ENCODE measurements around the gene TNFRSF13B. TPM values are rescaled to one million over a fixed set of nuclear protein-coding genes. Genes with fewer than 3 reads are reported as not detected.

The TNFRSF13B gene
- total RNA-seq, 1 experiment from 2014 or later = not detected

GRCh38 chr17:16952401-16952800 lies 19.5 kb downstream of the TNFRSF13B start:
- Histone ChIP-seq H3K27ac (ENCODE audit: low read length) (no peak overlapping the region), H3K27me3 (ENCODE audit: low read length) (no peaks in the 10 kb centered on the region), H3K9me3 (ENCODE audit: low read length) (peaks cover 8% of the 10 kb centered on the region; the same call in 1 of the 2 replicates), H3K9ac (ENCODE audit: low read length) (no peak overlapping the region), H3K79me2 (ENCODE audit: low read length) (no peaks in the 10 kb centered on the region), H3K4me1 (ENCODE audit: insufficient read depth, low read length) (no peaks in the 10 kb centered on the region), H3K9me2 (replicated peaks; ENCODE audit: low read length) (no peaks in the 10 kb centered on the region), H3F3A (ENCODE audit: low read length, unreplicated experiment) (no peaks in the 10 kb centered on the region), H3K36me3 (ENCODE audit: low read depth, low read length) (no peaks in the 10 kb centered on the region), H3K4me2 (ENCODE audit: low read length) (no peak overlapping the region), H3K4me3 (ENCODE audit: low read length) (no peak overlapping the region), H2AFZ (ENCODE audit: low read length) (no peak overlapping the region), H4K20me1 (ENCODE audit: low read length) (no peaks in the 10 kb centered on the region)
- POLR2A ChIA-PET (ENCODE audit: unreplicated experiment) = no interaction called here
- no peak for DNase-seq
- no TSS peak for BruUV-seq (replicated peaks)
- no peak for ATAC-seq
- no peak for TF ChIP-seq EZH2phosphoT487 (IDR thresholded peaks at IDR 0.05; ENCODE audit: borderline replicate concordance, low read length)
- TF ChIP-seq CTCF (conservative IDR thresholded peaks at IDR 0.05; ENCODE audit: low read depth, low read length) = no peak
- TF ChIP-seq EZH2 (IDR thresholded peaks at IDR 0.05; ENCODE audit: low read length, unreplicated experiment) = no peak
- intact Hi-C loops (cut with micrococcal nuclease) = no loop called here
- CTCF ChIA-PET = no interaction called here

GRCh38 chr17:16950488-16950887 lies 21.4 kb downstream of the TNFRSF13B start:
- intact Hi-C loops (cut with micrococcal nuclease) = no loop called here
- Histone ChIP-seq H2AFZ (ENCODE audit: low read length) (no peak overlapping the region), H3F3A (ENCODE audit: low read length, unreplicated experiment) (no peaks in the 10 kb centered on the region), H3K79me2 (ENCODE audit: low read length) (no peaks in the 10 kb centered on the region), H3K4me1 (ENCODE audit: insufficient read depth, low read length) (peaks cover 5% of the 10 kb centered on the region), H3K4me2 (ENCODE audit: low read length) (no peak overlapping the region), H4K20me1 (ENCODE audit: low read length) (no peaks in the 10 kb centered on the region), H3K9me2 (replicated peaks; ENCODE audit: low read length) (no peaks in the 10 kb centered on the region), H3K36me3 (ENCODE audit: low read depth, low read length) (no peaks in the 10 kb centered on the region), H3K27me3 (ENCODE audit: low read length) (no peaks in the 10 kb centered on the region), H3K9ac (ENCODE audit: low read length) (no peak overlapping the region), H3K4me3 (ENCODE audit: low read length) (no peak overlapping the region), H3K27ac (ENCODE audit: low read length) (no peak overlapping the region), H3K9me3 (ENCODE audit: low read length) (no peaks in the 10 kb centered on the region)
- BruUV-seq (replicated peaks) = no TSS peak
- DNase-seq = no peak
- TF ChIP-seq CTCF (conservative IDR thresholded peaks at IDR 0.05; ENCODE audit: low read depth, low read length) (no peak), EZH2 (IDR thresholded peaks at IDR 0.05; ENCODE audit: low read length, unreplicated experiment) (no peak), EZH2phosphoT487 (IDR thresholded peaks at IDR 0.05; ENCODE audit: borderline replicate concordance, low read length) (no peak)
- ChIA-PET CTCF (no interaction called here), POLR2A (ENCODE audit: unreplicated experiment) (no interaction called here)
- ATAC-seq = no peak

- Histone ChIP-seq H4K20me1 (ENCODE audit: low read length) (no peaks in the 10 kb centered on the region), H3K9me2 (replicated peaks; ENCODE audit: low read length) (no peaks in the 10 kb centered on the region), H2AFZ (ENCODE audit: low read length) (no peak overlapping the region), H3K79me2 (ENCODE audit: low read length) (no peaks in the 10 kb centered on the region), H3K36me3 (ENCODE audit: low read depth, low read length) (no peaks in the 10 kb centered on the region), H3K9me3 (ENCODE audit: low read length) (no peaks in the 10 kb centered on the region), H3K4me3 (ENCODE audit: low read length) (no peak overlapping the region), H3K4me2 (ENCODE audit: low read length) (no peak overlapping the region), H3K27me3 (ENCODE audit: low read length) (no peaks in the 10 kb centered on the region), H3K27ac (ENCODE audit: low read length) (no peak overlapping the region), H3K9ac (ENCODE audit: low read length) (no peak overlapping the region), H3K4me1 (ENCODE audit: insufficient read depth, low read length) (peaks cover 5% of the 10 kb centered on the region), H3F3A (ENCODE audit: low read length, unreplicated experiment) (no peaks in the 10 kb centered on the region)
- TF ChIP-seq EZH2phosphoT487 (IDR thresholded peaks at IDR 0.05; ENCODE audit: borderline replicate concordance, low read length) (no peak), CTCF (conservative IDR thresholded peaks at IDR 0.05; ENCODE audit: low read depth, low read length) (no peak), EZH2 (IDR thresholded peaks at IDR 0.05; ENCODE audit: low read length, unreplicated experiment) (no peak)
- ChIA-PET CTCF (no interaction called here), POLR2A (ENCODE audit: unreplicated experiment) (no interaction called here)
- ATAC-seq (no peak), DNase-seq (no peak)
- intact Hi-C loops (cut with micrococcal nuclease) = no loop called here
- no TSS peak for BruUV-seq (replicated peaks)
These were observed 23.1 kb downstream of the TNFRSF13B start for GRCh38 chr17:16948587-16949376.
